NCI-H82 treated with DMSO at 0.1 percent for 48 hours (cell line): ENCODE measurements around the gene FOXO3B.
"Not testable (repeated sequence)": the region's sequence is repeated elsewhere in the genome, so short reads cannot be mapped to it uniquely, and the experiment has no call there.

ENCODE experiments used
- DNase-seq: peaks from one replicate; lab custom pipeline; 2025; ENCODE audit not compliant: unreplicated experiment; lab: John Stamatoyannopoulos, UW

Gene FOXO3B

DNA sequence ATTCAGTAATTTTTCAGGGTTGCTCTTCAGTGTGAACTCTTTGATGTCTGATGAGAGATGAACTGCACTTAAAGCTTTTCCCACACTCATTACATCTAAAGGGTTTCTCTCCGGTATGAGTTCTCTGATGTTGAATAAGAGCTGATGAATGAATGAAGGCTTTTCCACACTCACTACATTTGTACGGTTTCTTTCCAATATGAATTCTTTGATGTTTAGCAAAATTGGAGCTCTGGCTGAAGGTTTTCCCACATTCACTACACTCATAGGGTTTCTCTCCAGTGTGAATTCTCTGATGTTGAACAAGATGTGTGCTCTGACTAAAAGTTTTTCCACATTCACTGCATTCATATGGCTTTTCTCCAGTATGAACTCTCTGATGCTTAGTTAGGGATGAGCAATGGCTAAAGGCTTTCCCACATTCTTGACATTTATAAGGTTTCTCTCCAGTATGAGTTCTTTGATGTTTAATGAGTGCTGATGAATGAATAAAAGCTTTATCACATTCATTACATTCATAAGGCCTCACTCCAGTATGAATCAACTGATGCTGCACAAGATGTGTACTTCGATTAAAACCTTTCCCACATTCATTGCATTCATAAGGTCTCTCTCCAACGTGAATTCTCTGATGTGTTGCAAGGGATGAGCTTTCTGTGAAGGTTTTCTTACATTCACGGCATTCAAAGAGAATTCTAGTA is 20.0 kb downstream of the FOXO3B start:
- not testable (repeated sequence) for DNase-seq

DNA sequence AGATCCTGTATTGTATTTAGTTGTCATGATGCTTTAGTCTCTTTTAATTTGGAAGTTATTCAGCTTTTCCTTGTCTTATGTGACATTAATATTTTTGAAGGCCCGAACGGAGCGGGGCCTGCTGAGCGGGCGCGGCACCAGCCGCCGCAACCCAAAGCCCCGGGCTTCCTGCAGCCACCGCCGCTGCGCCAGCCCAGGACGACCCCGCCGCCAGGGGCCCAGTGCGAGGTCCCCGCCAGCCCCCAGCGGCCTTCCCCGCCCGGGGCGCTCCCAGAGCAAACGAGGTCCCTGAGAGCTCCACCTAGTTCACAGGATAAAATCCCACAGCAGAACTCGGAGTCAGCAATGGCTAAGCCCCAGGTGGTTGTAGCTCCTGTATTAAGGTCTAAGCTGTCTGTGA is 32.0 kb downstream of the FOXO3B start:
- not testable (repeated sequence) for DNase-seq

DNA sequence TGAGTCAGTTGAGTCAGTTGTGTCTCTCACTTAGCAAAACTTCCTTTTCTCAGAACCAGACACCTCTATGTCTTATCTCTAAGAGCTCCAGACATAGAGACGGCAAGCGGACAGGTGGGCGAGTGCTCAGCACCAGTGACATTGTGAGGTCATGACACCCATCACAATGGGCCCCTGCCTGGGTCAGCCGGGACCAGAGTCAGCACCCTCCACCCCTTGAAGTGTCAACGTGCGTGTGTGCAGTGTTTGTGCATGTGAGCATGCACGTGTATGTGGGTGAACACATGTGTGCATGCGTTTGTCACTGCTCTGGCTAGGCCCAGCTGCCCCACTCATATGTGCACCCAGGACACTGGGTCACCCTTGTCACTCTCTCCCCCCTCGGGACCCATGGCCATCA is 37.8 kb downstream of the FOXO3B start, which contains the start of gene TBC1D28:
TBC1D28 (minus strand) TSS at position 101 of the 400 bp plus-strand sequence. CDS start 3,039 bp downstream, outside the sequence.
- not testable (repeated sequence) for DNase-seq

DNA sequence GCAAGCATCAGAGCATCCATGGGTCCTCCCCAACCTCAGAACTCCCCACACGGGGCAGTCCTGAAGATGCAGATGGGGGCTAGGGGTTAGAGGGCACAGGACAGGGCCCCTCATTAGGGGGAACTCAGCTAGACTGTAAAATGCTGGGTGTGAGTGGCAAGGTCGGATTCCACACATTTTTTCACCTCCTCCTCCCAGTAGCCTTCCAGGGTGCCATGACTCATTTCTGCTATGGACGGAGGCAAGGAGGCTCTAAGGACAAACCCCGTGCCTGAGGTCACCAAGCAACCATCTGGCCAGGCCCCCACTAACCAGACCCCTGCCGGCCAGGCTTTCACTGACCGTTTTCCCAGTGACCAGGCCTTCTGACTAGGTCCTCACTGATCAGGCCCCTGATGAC is 39.0 kb downstream of the FOXO3B start:
- not testable (repeated sequence) for DNase-seq

DNA sequence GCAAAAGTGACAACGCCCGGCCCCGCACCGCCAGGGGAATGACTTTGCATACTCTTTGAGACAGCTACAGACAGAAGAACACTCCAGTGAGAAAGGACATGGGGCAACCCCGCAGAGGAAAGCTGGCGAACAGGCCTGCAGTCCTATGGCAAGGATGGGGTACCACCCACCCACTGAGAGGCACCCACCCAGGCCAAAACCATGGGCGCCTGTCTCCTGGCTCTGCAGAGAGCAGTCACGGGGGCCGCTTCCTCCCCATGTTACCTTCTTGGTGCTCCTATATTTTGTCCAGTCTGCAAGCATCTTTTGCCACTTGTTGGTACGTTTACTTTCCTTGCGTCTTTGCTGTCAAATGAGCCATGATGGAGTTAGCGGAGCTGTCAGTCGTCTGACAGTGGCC is 43.8 kb downstream of the FOXO3B start:
- DNase-seq, result not testable (repeated sequence)

DNA sequence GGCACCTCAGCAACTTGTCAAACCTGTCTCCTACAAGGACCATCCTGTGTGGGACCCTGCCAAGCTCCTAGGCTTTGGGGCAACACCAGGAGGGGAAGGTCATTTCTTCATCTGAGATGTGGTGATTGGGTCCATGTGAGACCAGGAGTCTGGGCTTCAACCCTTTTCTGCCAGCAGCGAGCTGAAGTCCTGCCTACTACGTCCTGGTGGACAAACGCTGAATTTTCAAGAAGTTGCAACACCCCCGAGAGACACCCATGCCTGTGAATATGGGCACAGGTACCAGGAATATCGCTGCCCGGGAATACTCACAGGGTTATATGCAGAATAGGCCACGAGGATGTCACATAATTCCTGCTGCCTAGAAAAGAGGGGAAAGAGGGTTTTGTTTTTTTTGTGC is 45.9 kb downstream of the FOXO3B start:
- DNase-seq, result not testable (repeated sequence)

DNA sequence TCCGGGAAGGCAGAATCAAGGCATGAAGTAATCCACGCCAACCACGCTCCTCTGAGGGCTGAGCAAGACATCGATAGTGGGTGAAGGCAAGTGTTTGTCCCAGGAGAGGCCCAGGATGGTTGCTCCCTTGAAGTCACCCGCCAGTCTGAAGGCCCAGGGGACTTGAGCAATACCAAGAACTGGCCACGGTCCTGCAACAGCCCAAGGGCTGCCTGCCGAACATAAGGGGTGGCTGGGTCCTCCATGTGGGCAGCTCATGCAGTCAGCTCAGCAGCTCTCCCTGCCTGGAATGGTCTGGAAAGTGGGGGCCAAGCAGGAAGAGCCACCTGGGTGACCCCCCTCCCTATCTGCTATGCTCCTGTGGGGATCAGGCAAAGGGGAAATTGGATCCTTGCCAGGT is 46.3 kb downstream of the FOXO3B start:
- DNase-seq, result not testable (repeated sequence)

DNA sequence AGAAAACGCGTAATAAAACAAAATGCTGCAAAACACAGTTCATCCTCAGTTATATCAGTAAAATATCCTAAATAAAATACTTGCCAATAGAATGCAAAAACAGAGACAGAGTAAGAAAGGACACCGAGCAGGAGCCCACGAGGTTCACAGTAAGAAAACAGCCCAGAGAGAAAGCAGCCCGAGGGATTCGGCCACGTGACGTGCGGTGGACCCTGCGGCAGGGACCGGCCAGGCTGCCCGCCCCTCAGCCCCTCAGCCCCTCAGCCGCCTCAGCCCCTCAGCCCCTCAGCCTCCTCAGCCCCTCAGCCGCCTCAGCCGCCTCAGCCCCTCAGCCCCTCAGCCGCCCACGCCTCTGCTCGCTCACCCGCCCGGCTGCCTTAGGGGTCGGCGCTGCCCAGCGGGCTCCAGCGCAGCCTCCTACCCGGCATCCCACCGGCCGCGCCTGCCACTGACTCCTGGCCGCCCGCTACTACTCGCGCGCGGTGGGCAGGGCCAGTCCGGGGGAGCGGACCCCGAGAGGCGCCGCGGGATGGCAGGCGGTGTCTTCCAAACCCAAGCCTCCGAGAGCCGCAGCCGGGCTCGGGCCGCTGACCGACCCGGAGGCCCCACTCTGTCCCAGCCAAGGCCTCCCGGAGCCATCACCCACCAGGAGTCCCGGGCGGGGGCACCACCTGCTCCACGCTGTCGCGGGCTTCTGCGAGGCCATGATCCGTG is 47.4 kb downstream of the FOXO3B start:
- not testable (repeated sequence) for DNase-seq
